GM12864 (cell line): ENCODE results near the gene GABRD.

Experiments
- DNase-seq: peaks from one replicate; pipeline ENCODE4 v3.0.0-alpha.2; 2011; ENCODE audit warnings: low read depth
- H3K4me3 ChIP-seq: 2 replicates; pipeline ENCODE4 v1.5.1; 2011; ENCODE audit warnings: mild to moderate bottlenecking, low read depth, low read length, control low read depth
- TF ChIP-seq, protein P1 (sequence below): IDR thresholded peaks from 2 replicates; pipeline ENCODE4 v1.5.1; 2011; ENCODE audit warnings: low read depth, mild to moderate bottlenecking, moderate library complexity, low read length, control low read depth, inconsistent platforms; ENCODE audit errors: missing control alignments

GABRD gene

DNA sequence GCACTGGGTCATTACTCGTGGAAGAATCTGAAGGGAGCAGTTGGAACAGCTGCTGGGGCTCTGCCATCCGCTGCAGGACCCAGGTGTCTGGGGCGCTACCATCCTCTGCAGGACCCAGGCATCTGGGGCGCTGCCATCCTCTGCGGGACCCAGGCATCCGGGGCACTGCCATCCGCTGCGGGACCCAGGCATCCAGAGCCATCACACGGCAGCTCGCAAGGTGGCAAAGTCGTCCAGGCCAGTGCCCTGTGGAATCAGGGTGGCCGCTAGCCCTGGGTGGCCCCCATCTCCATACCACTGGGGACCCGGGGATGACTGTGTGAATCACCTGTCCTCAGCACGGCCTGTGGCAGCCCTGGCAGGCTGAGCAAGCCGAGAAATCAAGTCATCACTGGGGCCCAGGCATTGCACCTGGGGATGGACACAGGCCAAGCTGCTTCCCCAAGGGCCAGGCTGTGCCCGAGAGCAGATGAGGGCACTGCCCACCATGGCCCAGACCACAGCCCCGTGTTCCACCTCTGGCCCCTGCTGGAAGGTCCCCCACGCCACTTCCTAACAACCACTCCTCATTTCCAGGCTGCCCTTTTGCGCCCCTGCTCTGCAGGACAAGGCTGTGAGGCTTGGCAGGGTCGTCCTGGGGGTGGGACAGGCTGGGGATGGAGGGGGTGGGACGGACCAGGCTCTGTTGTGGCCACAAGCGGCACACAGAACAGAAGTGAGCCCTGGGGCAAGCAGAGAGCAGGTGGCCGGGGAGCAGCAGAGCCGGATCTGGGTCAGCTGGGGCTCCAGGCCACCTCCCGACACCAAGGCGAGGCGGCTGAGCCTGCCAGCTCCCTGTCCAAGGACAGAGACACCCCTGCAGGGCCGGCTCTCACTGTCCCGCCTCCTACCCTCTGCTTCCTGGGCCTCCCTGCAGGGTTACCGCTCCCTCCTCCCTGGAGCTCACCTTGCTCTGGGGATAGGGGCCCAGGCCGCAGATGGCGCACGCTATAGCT, 12.7 kb downstream of the GABRD start:
- TF ChIP-seq, protein P1, sequence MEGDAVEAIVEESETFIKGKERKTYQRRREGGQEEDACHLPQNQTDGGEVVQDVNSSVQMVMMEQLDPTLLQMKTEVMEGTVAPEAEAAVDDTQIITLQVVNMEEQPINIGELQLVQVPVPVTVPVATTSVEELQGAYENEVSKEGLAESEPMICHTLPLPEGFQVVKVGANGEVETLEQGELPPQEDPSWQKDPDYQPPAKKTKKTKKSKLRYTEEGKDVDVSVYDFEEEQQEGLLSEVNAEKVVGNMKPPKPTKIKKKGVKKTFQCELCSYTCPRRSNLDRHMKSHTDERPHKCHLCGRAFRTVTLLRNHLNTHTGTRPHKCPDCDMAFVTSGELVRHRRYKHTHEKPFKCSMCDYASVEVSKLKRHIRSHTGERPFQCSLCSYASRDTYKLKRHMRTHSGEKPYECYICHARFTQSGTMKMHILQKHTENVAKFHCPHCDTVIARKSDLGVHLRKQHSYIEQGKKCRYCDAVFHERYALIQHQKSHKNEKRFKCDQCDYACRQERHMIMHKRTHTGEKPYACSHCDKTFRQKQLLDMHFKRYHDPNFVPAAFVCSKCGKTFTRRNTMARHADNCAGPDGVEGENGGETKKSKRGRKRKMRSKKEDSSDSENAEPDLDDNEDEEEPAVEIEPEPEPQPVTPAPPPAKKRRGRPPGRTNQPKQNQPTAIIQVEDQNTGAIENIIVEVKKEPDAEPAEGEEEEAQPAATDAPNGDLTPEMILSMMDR: no peak
- no peak for DNase-seq
- no peak overlapping the region for H3K4me3 ChIP-seq

DNA sequence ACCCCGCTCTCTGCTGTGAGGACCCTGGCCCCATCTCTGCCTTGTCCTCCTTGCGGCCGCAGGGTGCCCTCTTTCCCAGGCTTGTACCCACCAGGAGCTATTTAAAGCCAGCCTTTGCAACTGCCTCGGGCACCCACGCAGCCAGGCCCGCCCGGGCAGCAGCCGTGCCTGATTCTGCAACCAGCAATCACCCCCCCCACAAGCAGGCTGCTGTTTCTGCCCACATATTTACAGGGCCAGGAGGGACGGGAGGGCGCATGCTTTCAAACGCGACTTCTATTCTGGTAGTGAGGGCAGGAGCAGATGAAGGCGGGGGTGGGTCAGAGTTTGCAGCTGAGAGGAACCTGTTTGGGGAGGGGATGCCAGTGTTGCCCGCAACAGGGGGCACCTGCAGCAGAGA, 13.6 kb downstream of the GABRD start:
- no peak for DNase-seq
- TF ChIP-seq, protein P1: no peak
- no peak overlapping the region for H3K4me3 ChIP-seq

DNA sequence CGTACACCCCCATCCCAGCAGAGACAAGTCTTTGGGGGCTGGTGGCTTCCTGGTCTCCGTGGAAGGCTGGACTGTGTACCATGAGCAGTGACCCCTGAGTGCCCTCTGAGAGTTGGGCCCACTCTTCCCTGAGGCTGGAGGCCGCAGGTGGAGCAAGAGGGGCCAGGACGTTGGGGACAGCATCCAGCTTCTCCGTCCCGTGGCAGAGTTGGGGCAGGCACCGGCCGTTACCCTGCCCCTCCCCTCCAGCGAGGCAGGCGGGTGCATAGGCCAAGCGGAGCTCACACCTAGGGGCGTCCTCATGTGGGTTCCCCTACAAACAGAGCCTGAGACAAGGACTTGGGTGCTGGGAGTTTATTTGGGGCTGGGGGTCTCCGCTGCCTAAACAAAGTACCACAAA, 14.0 kb downstream of the GABRD start:
- no peak for DNase-seq
- H3K4me3 ChIP-seq: no peak overlapping the region
- TF ChIP-seq, protein P1: no peak

DNA sequence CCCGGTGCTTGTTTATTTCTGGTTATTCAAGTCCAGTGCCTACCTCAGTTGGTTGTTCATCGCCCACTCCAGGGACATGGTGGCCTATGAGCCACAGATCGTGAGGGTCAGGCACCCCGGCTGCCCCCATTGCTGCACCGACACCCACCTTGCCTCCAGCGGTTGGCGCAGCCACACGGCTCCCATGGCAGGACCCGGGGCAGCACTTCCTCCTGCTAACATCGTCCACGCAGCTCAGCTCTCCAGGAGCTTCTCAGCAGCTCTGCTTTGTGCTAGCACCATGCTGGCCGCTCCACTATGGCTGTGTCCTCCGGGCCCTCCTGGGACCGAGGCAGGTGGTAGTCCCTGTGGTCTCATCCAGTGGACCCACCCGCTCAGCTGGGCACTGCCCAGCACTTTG, 17.1 kb downstream of the GABRD start:
- TF ChIP-seq, protein P1: no peak

GRCh38 chr1:2037314-2037979, 18.3 kb downstream of the GABRD start:
- no peak overlapping the region for H3K4me3 ChIP-seq
- no peak for DNase-seq
- TF ChIP-seq, protein P1: no peak

More for the DNA sequence above, 17.1 kb downstream of the GABRD start:
- no peak for DNase-seq
- no peak overlapping the region for H3K4me3 ChIP-seq

DNA sequence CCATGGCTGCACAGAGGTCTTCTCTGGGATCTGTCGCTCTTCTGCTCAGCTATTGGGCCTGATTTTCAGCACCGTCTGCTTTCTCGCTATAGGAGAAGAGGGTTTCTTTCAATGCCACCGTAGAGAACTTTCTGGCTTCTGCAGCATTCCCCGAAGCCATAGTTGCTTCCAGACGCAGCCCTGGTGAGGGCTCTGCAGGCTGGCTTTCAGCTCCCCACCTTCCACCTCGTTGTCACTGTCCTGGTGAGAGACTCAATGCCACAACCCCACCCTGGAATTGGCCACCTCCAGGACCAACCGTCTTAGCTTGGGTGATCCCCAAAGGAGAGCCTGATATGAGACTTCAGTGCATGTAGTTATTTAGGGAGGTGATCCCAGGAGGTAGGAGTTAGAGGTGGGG, 19.1 kb downstream of the GABRD start:
- TF ChIP-seq, protein P1: no peak
- H3K4me3 ChIP-seq: no peak overlapping the region
- no peak for DNase-seq

DNA sequence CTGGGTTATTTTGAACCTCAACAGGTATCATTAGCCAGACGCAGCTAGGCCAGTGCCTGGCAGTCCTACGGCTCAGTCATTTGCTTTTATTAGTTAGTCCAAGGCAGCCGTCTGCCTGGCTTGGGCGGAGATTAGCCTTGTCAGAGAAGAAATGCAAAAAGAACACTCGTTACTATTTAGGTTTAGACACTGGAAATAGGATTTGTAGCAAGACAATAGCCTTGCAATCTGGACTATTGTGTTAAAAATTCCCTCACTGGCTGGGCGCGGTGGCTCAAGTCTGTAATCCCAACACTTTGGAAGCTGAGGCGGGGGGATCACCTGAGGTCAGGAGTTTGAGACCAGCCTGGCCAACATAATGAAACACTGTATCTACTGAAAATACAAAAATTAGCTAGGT, 20.1 kb downstream of the GABRD start:
- TF ChIP-seq, protein P1: no peak
- H3K4me3 ChIP-seq: no peak overlapping the region
- no peak for DNase-seq
